Lower leg skin (tissue), 4 donors: Measurements from ENCODE around the gene SPPL2A. TPM values are rescaled to one million over a fixed set of nuclear protein-coding genes. Genes with fewer than 3 reads are reported as not detected.
A peak's percentile ranks its signal among the peaks of the same experiment; 100 is the strongest.

Experiments
- DNase-seq, 2 donors: peaks; one replicate each; pipeline ENCODE4 v3.0.0-alpha.2; 2019; ENCODE audit warnings: low spot score in 2 of 2
- H3K4me3 ChIP-seq: fragments of 200-600 bp; sonication (generic); 2 replicates; pipeline ENCODE4 v1.5.1; 2017; ENCODE audit warnings: mild to moderate bottlenecking, low read depth; ENCODE audit not compliant: poor library complexity, severe bottlenecking
- POLR2A ChIP-seq, 2 donors: fragments of 450-650 bp; IDR thresholded peaks; one replicate each; pipeline ENCODE4 v1.6.1; 2016 to 2017; ENCODE audit warnings: antibody characterized with exemption in 2 of 2, mild to moderate bottlenecking in 1 of 2, moderate library complexity in 1 of 2
- WGBS, 2 donors: methylation state at CpG; one replicate each; pipeline ENCODE4 v1.1.5; 2018; 5-methylcytosine and 5-hydroxymethylcytosine counted together
- intact Hi-C: fragments of 100-400 bp; cut with DNase I; formaldehyde crosslinking; loops from one replicate; pipeline ENCODE4 v1.15.0; 2023; ENCODE audit warnings: low total_unique reads
- total RNA-seq, 4 donors: library from RNA; depleted of rRNA; stranded (reverse); fragments of >200 nt; gene quantifications; one replicate each; pipeline ENCODE4 v1.1.0, GENCODE V29; 2016
- TF ChIP-seq, protein P1 (sequence below), 3 donors: fragments of 450-650 bp; IDR thresholded peaks; one replicate each; pipeline ENCODE4 v1.5.1; 2016; ENCODE audit warnings: antibody characterized with exemption in 3 of 3, mild to moderate bottlenecking in 3 of 3, moderate library complexity in 2 of 3

The SPPL2A gene
- total RNA-seq, 4 donors from 2014 or later: 116 to 404 (median 151) TPM

DNA sequence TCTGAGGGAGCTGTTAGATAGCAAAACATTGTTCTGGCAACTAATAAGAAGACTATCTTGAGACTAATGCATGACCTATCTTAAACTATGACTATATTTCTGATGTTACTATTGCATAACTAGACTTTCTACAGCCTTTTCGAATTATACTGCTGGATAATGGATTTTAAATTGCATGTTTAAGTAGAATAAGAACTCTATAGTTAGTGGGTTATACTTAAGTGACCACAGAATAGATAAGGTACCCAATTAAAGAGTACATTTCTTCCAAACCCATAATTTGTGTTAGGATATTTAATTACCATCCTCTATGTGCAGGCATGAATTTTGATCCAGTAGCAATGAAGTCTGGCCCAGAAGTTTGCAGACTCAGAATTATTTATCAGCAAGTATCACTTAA lies 44.6 kb upstream of the SPPL2A start:
- intact Hi-C loops: no loop called here
- H3K4me3 ChIP-seq: no peak overlapping the region
- 67 to 76% methylated on average over 1 of the region's 1 CpG for WGBS, 2 donors
- DNase-seq: no peak
- TF ChIP-seq, protein P1, sequence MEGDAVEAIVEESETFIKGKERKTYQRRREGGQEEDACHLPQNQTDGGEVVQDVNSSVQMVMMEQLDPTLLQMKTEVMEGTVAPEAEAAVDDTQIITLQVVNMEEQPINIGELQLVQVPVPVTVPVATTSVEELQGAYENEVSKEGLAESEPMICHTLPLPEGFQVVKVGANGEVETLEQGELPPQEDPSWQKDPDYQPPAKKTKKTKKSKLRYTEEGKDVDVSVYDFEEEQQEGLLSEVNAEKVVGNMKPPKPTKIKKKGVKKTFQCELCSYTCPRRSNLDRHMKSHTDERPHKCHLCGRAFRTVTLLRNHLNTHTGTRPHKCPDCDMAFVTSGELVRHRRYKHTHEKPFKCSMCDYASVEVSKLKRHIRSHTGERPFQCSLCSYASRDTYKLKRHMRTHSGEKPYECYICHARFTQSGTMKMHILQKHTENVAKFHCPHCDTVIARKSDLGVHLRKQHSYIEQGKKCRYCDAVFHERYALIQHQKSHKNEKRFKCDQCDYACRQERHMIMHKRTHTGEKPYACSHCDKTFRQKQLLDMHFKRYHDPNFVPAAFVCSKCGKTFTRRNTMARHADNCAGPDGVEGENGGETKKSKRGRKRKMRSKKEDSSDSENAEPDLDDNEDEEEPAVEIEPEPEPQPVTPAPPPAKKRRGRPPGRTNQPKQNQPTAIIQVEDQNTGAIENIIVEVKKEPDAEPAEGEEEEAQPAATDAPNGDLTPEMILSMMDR (IDR thresholded peaks at IDR 0.05): no peak
- no peak for TF ChIP-seq POLR2A (IDR thresholded peaks at IDR 0.05)

DNA sequence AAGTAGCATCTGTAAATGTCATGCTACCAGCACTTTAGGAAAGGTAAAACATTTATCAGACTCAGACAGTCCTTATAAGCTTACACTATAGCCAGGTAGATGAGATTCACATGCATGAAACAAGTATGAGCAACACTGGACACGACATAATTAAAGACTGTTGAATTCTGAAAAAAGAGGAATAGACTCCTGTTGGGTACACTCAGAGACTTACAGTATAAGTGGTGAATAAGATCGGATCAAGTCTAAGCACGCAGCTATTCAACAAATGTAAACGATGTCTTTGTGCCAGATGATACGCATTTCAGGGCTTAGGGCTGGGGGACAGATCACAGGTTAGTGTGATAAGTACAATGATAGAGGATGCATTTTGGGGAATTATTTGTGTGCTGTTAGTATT lies 43.2 kb upstream of the SPPL2A start:
- no peak for TF ChIP-seq POLR2A (IDR thresholded peaks at IDR 0.05)
- TF ChIP-seq, protein P1 (IDR thresholded peaks at IDR 0.05): no peak
- WGBS, 2 donors: 55 to 72% methylated on average over 5 of the region's 5 CpGs
- no peak overlapping the region for H3K4me3 ChIP-seq
- DNase-seq: no peak
- intact Hi-C loops: no loop called here

DNA sequence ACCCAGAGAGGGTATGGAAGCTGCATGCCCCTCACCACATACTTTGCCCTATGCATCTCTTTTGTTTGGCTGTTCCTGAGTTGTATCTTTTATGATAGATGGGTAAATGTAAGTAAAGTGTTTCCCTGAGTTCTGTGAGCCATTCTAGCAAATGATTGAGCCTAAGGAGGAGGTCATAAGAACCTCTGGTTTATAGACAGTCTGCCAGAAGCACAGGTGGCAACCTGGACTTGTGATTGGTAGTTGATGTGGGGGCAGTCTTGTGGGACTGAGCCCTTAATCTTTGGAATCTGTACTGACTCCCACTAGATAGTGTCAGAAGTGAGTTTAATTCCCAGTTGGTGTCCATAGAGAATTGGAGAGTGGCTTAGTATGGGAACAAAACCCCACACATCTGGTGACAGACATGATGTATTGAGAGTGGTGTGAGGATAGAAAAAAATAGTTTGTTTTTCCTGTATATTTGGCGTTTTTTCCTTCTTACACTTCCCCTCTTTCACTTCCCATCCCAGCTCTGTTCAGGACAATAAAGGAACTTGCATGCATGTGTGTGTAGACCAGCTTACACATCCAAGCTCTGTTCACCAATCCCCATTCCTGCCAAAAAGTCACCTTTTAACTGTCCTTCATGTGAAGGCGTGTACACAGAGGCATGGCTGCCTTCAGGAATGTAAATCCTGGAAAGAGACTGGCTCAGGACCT lies 38.1 kb upstream of the SPPL2A start:
- no peak for DNase-seq
- H3K4me3 ChIP-seq: no peak overlapping the region
- WGBS, 2 donors: 71 to 73% methylated on average over 2 of the region's 2 CpGs
- TF ChIP-seq POLR2A (IDR thresholded peaks at IDR 0.05): no peak
- TF ChIP-seq, protein P1 (IDR thresholded peaks at IDR 0.05): no peak
- intact Hi-C loops: no loop called here

DNA sequence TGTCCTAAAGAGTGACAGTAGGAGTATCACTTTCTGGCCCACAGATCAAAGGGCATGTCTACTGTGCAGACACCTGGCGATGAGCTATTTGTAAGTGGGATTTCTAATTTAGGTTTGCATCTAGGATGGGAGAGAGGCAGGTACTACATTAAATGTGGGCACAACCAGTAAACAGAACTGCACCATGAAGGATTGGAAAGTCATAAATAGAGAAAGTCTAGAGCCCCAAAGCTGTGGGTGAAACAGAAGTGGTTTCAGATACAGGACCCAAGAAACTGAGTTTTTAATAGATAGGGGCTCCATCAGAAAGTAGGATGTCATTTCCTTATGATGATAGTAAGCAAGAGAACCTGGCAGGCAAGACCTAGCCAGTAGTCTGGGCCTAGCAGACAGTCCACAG lies 35.2 kb upstream of the SPPL2A start:
- TF ChIP-seq, protein P1 (IDR thresholded peaks at IDR 0.05): no peak
- no peak for TF ChIP-seq POLR2A (IDR thresholded peaks at IDR 0.05)
- DNase-seq: no peak
- 95 to 96% methylated on average over 1 of the region's 1 CpG for WGBS, 2 donors
- intact Hi-C loops: no loop called here
- H3K4me3 ChIP-seq: no peak overlapping the region

DNA sequence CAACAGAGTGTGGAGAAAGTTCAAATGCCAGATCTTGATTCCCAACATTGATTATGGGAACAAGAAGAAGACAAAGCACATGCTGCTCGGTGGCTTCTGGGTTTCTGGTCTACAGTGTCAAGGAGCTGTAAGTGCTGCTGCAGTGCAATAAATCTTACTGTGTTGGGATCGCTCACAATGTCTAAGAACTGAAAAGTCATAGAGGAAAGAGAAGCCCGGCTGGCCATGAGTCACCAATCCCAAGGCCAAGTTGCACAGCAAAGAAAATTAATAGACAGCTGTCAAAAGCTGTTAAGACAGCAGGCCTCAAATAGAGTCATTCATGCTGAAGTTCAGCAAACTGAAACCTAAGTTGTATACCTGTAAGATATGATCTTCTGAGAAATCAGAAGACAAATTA lies 33.2 kb upstream of the SPPL2A start:
- no peak for TF ChIP-seq POLR2A (IDR thresholded peaks at IDR 0.05)
- TF ChIP-seq, protein P1 (IDR thresholded peaks at IDR 0.05): no peak
- no peak overlapping the region for H3K4me3 ChIP-seq
- intact Hi-C loops: no loop called here
- 26 to 31% methylated on average over 3 of the region's 3 CpGs for WGBS, 2 donors
- no peak for DNase-seq

DNA sequence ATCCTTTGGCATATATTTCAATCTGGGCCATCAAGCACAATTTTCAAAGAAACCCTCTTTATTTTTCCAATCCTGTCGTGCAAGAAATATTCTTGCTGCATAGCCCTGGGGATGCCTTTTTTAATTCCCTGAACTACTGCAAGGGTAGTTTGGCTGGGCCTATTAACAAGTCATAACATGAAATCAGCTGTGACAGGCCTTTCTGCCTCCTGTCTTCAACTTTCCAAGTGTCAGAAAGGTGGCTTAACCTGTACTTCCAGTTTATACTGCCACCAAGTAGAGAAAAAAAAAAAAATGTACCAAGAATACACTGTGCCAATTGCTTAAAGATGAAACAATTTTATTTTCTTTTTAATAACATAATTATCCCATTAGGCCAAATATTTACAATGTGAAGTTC lies 32.4 kb upstream of the SPPL2A start:
- intact Hi-C loops: no loop called here
- peak in 1 of 2 donors; percentile 34 for DNase-seq
- H3K4me3 ChIP-seq: no peak overlapping the region
- WGBS, 2 donors: 57 to 72% methylated on average over 1 of the region's 1 CpG
- TF ChIP-seq, protein P1 (IDR thresholded peaks at IDR 0.05): no peak
- no peak for TF ChIP-seq POLR2A (IDR thresholded peaks at IDR 0.05)
